Measurements from ENCODE around the gene S100PBP. TPM values are rescaled to one million over a fixed set of nuclear protein-coding genes. Genes with fewer than 3 reads are reported as not detected.

The S100PBP gene
- polyA plus RNA-seq, 1 of the 3 experiments (the other 2 are of a cell fraction): 13.2 TPM

GRCh38 chr1:32883338-32884031, 66.0 kb downstream of the S100PBP start:
- H3K27me3 ChIP-seq (ENCODE audit: insufficient read depth): no peaks in the 10 kb centered on the region; the same call in 1 of the 2 replicates
- H2AFZ ChIP-seq (ENCODE audit: low read depth): no peak overlapping the region
- H3K4me3 ChIP-seq (ENCODE audit: low read depth in 2 of 2, low read length in 1 of 2): no peak overlapping the region
- no peak overlapping the region for H3K4me2 ChIP-seq
- no peaks in the 10 kb centered on the region for H3K9me2 ChIP-seq
- WGBS (ENCODE audit: low lambda C conversion rate): 66% methylated on average over 7 of the region's 7 CpGs
- no peaks in the 10 kb centered on the region for H3K36me3 ChIP-seq (replicated peaks in 1 of 2; ENCODE audit: control insufficient read depth in 1 of 2, insufficient read depth in 2 of 2, low read length in 1 of 2)
- H3K27ac ChIP-seq (ENCODE audit: low read depth in 2 of 2, low read length in 1 of 2): no peak overlapping the region
- POLR2A ChIA-PET: no interaction called here
- peaks cover 0 to 4% of the 10 kb centered on the region in 2 experiments; a peak in 1 of 4 replicates for H3K4me1 ChIP-seq (ENCODE audit: control insufficient read depth in 1 of 2, insufficient read depth in 2 of 2, low read depth in 1 of 2, low read length in 1 of 2)
- 0 out of 2 replicates have a peak, but pooled peaks cover 4% of the 10 kb centered on the region for H4K20me1 ChIP-seq (ENCODE audit: insufficient read depth)
- H3F3A ChIP-seq (replicated peaks; ENCODE audit: insufficient read depth): no peaks in the 10 kb centered on the region
- CTCF ChIA-PET: interaction anchor here (2.9 to 9.0 kb wide), 3 partner anchors 7 to 12 kb away, joined by 13 to 46 read pairs (median 37); partner anchors contain the start of gene FNDC5
- H3K79me2 ChIP-seq (ENCODE audit: insufficient read depth): no peaks in the 10 kb centered on the region
- DNase-seq: no peak
- H3K9ac ChIP-seq: no peak overlapping the region
- TF ChIP-seq YY1 (IDR thresholded peaks at IDR 0.05; ENCODE audit: low read depth) (no peak), REST (IDR thresholded peaks at IDR 0.05; ENCODE audit: low read depth, low read length) (no peak), FOXM1 (IDR thresholded peaks at IDR 0.05; ENCODE audit: low read depth) (no peak), RFX5 (IDR thresholded peaks at IDR 0.05; ENCODE audit: low read length) (no peak), TEAD4 (IDR thresholded peaks at IDR 0.05; ENCODE audit: borderline replicate concordance, insufficient read depth) (no peak), CHD2 (IDR thresholded peaks at IDR 0.05; ENCODE audit: low read length, partially characterized antibody) (no peak), CTCF (IDR thresholded peaks at IDR 0.05) (no peak), POLR2AphosphoS5 (IDR thresholded peaks at IDR 0.05; ENCODE audit: low read depth, low read length) (no peak), TCF12 (IDR thresholded peaks at IDR 0.05) (no peak), RAD21 (IDR thresholded peaks at IDR 0.05; ENCODE audit: low read length) (no peak), NFIC (IDR thresholded peaks at IDR 0.05; ENCODE audit: borderline replicate concordance) (no peak), USF1 (IDR thresholded peaks at IDR 0.05; ENCODE audit: borderline replicate concordance, low read depth) (no peak), RXRA (IDR thresholded peaks at IDR 0.05; ENCODE audit: borderline replicate concordance, low read depth) (no peak), ZBTB33 (IDR thresholded peaks at IDR 0.05; ENCODE audit: borderline replicate concordance, low read depth) (no peak)
- no peaks in the 10 kb centered on the region for H3K9me3 ChIP-seq

Measured in SK-N-SH (cell line).